Thyroid gland (tissue), 4 donors: ENCODE measurements around the gene ICE1. TPM values are rescaled to one million over a fixed set of nuclear protein-coding genes. Genes with fewer than 3 reads are reported as not detected.

Experiments used
- DNase-seq, 2 donors: peaks; one replicate each; pipeline ENCODE4 v3.0.0-alpha.2; 2019
- H3K27ac ChIP-seq, 3 donors: fragments of 200-600 bp; sonication (generic); 1 replicate in 2 of 3; 2 replicates in 1 of 3; pipeline ENCODE4 v1.5.1; 2016 to 2019; ENCODE audit warnings: mild to moderate bottlenecking in 1 of 3, moderate library complexity in 1 of 3
- H3K27me3 ChIP-seq: fragments of 200-600 bp; sonication (generic); one replicate; pipeline ENCODE4 v1.5.1; 2019
- H3K36me3 ChIP-seq, 2 donors: fragments of 200-600 bp; sonication (generic); one replicate each; pipeline ENCODE4 v1.5.1; 2016 to 2019
- H3K4me1 ChIP-seq, 2 donors: fragments of 200-600 bp; sonication (generic); one replicate each; pipeline ENCODE4 v1.5.1; 2017 to 2019
- H3K4me3 ChIP-seq, 3 donors: fragments of 200-600 bp; sonication (generic); replicated peaks in 1 of 3; 1 replicate in 2 of 3; 2 replicates in 1 of 3; pipeline ENCODE4 v1.5.1; 2016; ENCODE audit warnings: mild to moderate bottlenecking in 1 of 3
- H3K9me3 ChIP-seq: fragments of 200-600 bp; sonication (generic); one replicate; pipeline ENCODE4 v1.5.1; 2017
- CTCF ChIP-seq, 6 experiments: fragments of 200-600 bp in 3 of 6; fragments of 450-650 bp in 3 of 6; sonication (generic) in 3 of 6; IDR thresholded peaks; one replicate each; pipeline ENCODE4 v1.5.1; 2016 to 2019; ENCODE audit warnings: antibody characterized with exemption in 6 of 6, mild to moderate bottlenecking in 2 of 6, inconsistent platforms in 1 of 6, moderate library complexity in 1 of 6
- POLR2A ChIP-seq, 2 donors: fragments of 450-650 bp; IDR thresholded peaks; one replicate each; pipeline ENCODE4 v1.6.1; 2017; ENCODE audit warnings: antibody characterized with exemption in 2 of 2, mild to moderate bottlenecking in 2 of 2, moderate library complexity in 1 of 2
- WGBS, 2 donors: methylation state at CpG; one replicate each; pipeline ENCODE4 v1.1.5; 2017; 5-methylcytosine and 5-hydroxymethylcytosine counted together
- intact Hi-C: fragments of 100-400 bp; cut with DNase I; formaldehyde crosslinking; loops from one replicate; pipeline ENCODE4 v1.15.1; 2023
- total RNA-seq, 4 donors: library from RNA; depleted of rRNA; stranded (reverse); fragments of >200 nt; gene quantifications; one replicate each; pipeline ENCODE4 v1.2.3, GENCODE V29; 2016

The ICE1 gene
- total RNA-seq, 4 donors from 2014 or later = 36.7 to 71.8 (median 41.6) TPM

- Histone ChIP-seq H3K9me3 (no peaks in the 10 kb centered on the region), H3K36me3 (no peaks in the 10 kb centered on the region), H3K4me1 (peaks cover 6 to 10% of the 10 kb centered on the region in 2 donors), H3K27me3 (no peaks in the 10 kb centered on the region), H3K27ac (no peak overlapping the region), H3K4me3 (no peak overlapping the region)
- no peak for DNase-seq
- intact Hi-C loops = loop anchor here (5.0 kb wide), 1 partner anchor 274 kb away; the partner anchor contains the start of gene ADAMTS16
- WGBS, 2 donors = 61 to 77% methylated on average over 2 of the region's 2 CpGs
- no peak for TF ChIP-seq POLR2A (IDR thresholded peaks at IDR 0.05)
- TF ChIP-seq CTCF (IDR thresholded peaks at IDR 0.05) = no peak
Measured at GRCh38 chr5:5416733-5417132, 5.7 kb upstream of the ICE1 start.

- Histone ChIP-seq H3K4me1 (peaks cover 6 to 10% of the 10 kb centered on the region in 2 donors), H3K27ac (no peak overlapping the region), H3K9me3 (no peaks in the 10 kb centered on the region), H3K27me3 (no peaks in the 10 kb centered on the region), H3K4me3 (no peak overlapping the region), H3K36me3 (no peaks in the 10 kb centered on the region)
- WGBS, 2 donors = 89 to 92% methylated on average over 3 of the region's 3 CpGs
- intact Hi-C loops = loop anchor here (5.0 kb wide), 1 partner anchor 276 kb away; the partner anchor contains the start of gene ADAMTS16
- no peak for DNase-seq
- TF ChIP-seq CTCF (IDR thresholded peaks at IDR 0.05) = no peak
Measured at GRCh38 chr5:5418006-5418405, 4.5 kb upstream of the ICE1 start.

GRCh38 chr5:5418764-5419163 lies 3.7 kb upstream of the ICE1 start:
- intact Hi-C loops = loop anchor here (5.0 kb wide), 1 partner anchor 276 kb away; the partner anchor contains the start of gene ADAMTS16
- no peaks in the 10 kb centered on the region for H3K36me3 ChIP-seq
- H3K9me3 ChIP-seq = no peaks in the 10 kb centered on the region
- H3K27ac ChIP-seq = no peak overlapping the region
- 89 to 92% methylated on average over 7 of the region's 7 CpGs for WGBS, 2 donors
- peaks cover 13 to 15% of the 10 kb centered on the region in 2 donors for H3K4me1 ChIP-seq
- TF ChIP-seq CTCF (IDR thresholded peaks at IDR 0.05) (no peak), POLR2A (IDR thresholded peaks at IDR 0.05) (no peak)
- no peak overlapping the region for H3K4me3 ChIP-seq
- DNase-seq = no peak
- no peaks in the 10 kb centered on the region for H3K27me3 ChIP-seq

GRCh38 chr5:5419291-5420210 lies 2.9 kb upstream of the ICE1 start:
- intact Hi-C loops = loop anchor here (5.0 kb wide), 1 partner anchor 277 kb away; the partner anchor contains the start of gene ADAMTS16

More at GRCh38 chr5:5419291-5420210, 2.9 kb upstream of the ICE1 start:
- Histone ChIP-seq H3K27me3 (no peaks in the 10 kb centered on the region), H3K4me1 (peaks cover 21 to 23% of the 10 kb centered on the region in 2 donors), H3K9me3 (no peaks in the 10 kb centered on the region), H3K27ac (no peak overlapping the region), H3K4me3 (no peak overlapping the region), H3K36me3 (no peaks in the 10 kb centered on the region)
- peak in 1 of 2 donors; percentile 15 for DNase-seq
- TF ChIP-seq CTCF (IDR thresholded peaks at IDR 0.05) = peak in 5 of 6 experiments; percentile 32 to 84 (median 60)
- TF ChIP-seq POLR2A (IDR thresholded peaks at IDR 0.05) = no peak
- WGBS, 2 donors = 31 to 33% methylated on average over 11 of the region's 11 CpGs
